Endodermal cell (in vitro differentiated cells): ENCODE data around the gene PNMT. TPM values are rescaled to one million over a fixed set of nuclear protein-coding genes. Genes with fewer than 3 reads are reported as not detected.

Source experiments
- DNase-seq: peaks from one replicate; pipeline ENCODE4 v3.0.0-alpha.2; 2017
- H3K27ac ChIP-seq: 2 replicates; pipeline ENCODE4 v1.5.1; 2013; ENCODE audit warnings: mild to moderate bottlenecking, low read depth, low read length, moderate library complexity
- H3K27me3 ChIP-seq: 2 replicates; pipeline ENCODE4 v1.6.1; 2013; ENCODE audit warnings: mild to moderate bottlenecking, low read length, moderate library complexity; ENCODE audit not compliant: insufficient read depth, control insufficient read depth, poor library complexity, severe bottlenecking
- H3K36me3 ChIP-seq: 2 replicates; pipeline ENCODE4 v1.7.0; 2013; ENCODE audit warnings: mild to moderate bottlenecking, low read length, moderate library complexity; ENCODE audit not compliant: control insufficient read depth, insufficient read depth
- H3K4me1 ChIP-seq: one replicate; pipeline ENCODE4 v1.7.0; 2013; ENCODE audit warnings: low read length; ENCODE audit not compliant: control insufficient read depth, insufficient read depth
- H3K4me3 ChIP-seq: 2 replicates; pipeline ENCODE4 v1.5.1; 2013; ENCODE audit warnings: mild to moderate bottlenecking, low read length, moderate library complexity
- H3K9ac ChIP-seq: 2 replicates; pipeline ENCODE4 v1.6.1; 2013; ENCODE audit warnings: mild to moderate bottlenecking, low read length, moderate library complexity; ENCODE audit not compliant: poor library complexity, severe bottlenecking; ENCODE audit errors: extremely low read depth
- H3K9me3 ChIP-seq: 2 replicates; pipeline ENCODE4 v1.6.1; 2013; ENCODE audit warnings: mild to moderate bottlenecking, low read length, moderate library complexity; ENCODE audit not compliant: control insufficient read depth
- H3K27ac Mint-ChIP-seq: 2 replicates; pipeline ENCODE4 v1.8.0; 2020; ENCODE audit warnings: mixed read lengths
- H3K27me3 Mint-ChIP-seq: 2 replicates; pipeline ENCODE4 v1.8.0; 2021; ENCODE audit warnings: mild to moderate bottlenecking, mixed read lengths; ENCODE audit not compliant: insufficient read depth
- H3K36me3 Mint-ChIP-seq: 2 replicates; pipeline ENCODE4 v1.8.0; 2020; ENCODE audit warnings: low read depth, mixed read lengths
- H3K4me1 Mint-ChIP-seq: 2 replicates; pipeline ENCODE4 v1.8.0; 2020; ENCODE audit warnings: mixed read lengths
- H3K4me3 Mint-ChIP-seq: 2 replicates; pipeline ENCODE4 v1.8.0; 2020; ENCODE audit warnings: mild to moderate bottlenecking, moderate library complexity, mixed read lengths
- H3K9me3 Mint-ChIP-seq: 2 replicates; pipeline ENCODE4 v1.8.0; 2020; ENCODE audit warnings: mild to moderate bottlenecking, mixed read lengths
- CTCF ChIP-seq: fragments of 200-600 bp; sonication (generic); conservative IDR thresholded peaks from 2 replicates; pipeline ENCODE4 v1.5.0; 2021; ENCODE audit warnings: antibody characterized with exemption, mild to moderate bottlenecking
- WGBS, 2 experiments: methylation state at CpG; one replicate each; pipeline versions ENCODE4 v1.1.5 to v1.1.7; 2013; ENCODE audit warnings: missing lambda C conversion rate in 2 of 2, mixed read lengths in 1 of 2; ENCODE audit not compliant: insufficient coverage in 1 of 2, insufficient read length in 1 of 2; 5-methylcytosine and 5-hydroxymethylcytosine counted together
- total RNA-seq, 2 donors: library from RNA; stranded (reverse); fragmentation: NEBNext Ultra II Directional in 1 of 2; extraction: Animal tissue kit (Norgen Biotek cat#: 25700) in 1 of 2; gene quantifications; 2 replicates in 1 of 2; 3 replicates in 1 of 2; pipeline ENCODE4 v1.2.1, GENCODE V29; 2021

The PNMT gene
- total RNA-seq, 2 donors from 2014 or later: 0.55 to 1.0 TPM

- Histone ChIP-seq H3K36me3 (peaks cover 38% of the 10 kb centered on the region), H3K27me3 (no peaks in the 10 kb centered on the region), H3K4me1 (peaks cover 13% of the 10 kb centered on the region), H3K27ac (no peak overlapping the region), H3K4me3 (no peak overlapping the region), H3K9ac (no peak overlapping the region), H3K9me3 (no peaks in the 10 kb centered on the region)
- peak; percentile 76 for DNase-seq
- Mint-ChIP-seq H3K27me3 (no peaks in the 10 kb centered on the region), H3K27ac (peak overlapping the region; percentile 84), H3K4me1 (peaks cover 49% of the 10 kb centered on the region), H3K4me3 (no peak overlapping the region), H3K9me3 (no peaks in the 10 kb centered on the region), H3K36me3 (peaks cover 32% of the 10 kb centered on the region)
- 88 to 89% methylated on average over 5 to 12 of the region's 12 CpGs for WGBS, 2 experiments
- TF ChIP-seq CTCF: no peak
Measured at GRCh38 chr17:39705786-39706348, 37.6 kb downstream of the PNMT start.

GRCh38 chr17:39706383-39706782, 38.1 kb downstream of the PNMT start:
- Histone ChIP-seq H3K4me1 (peaks cover 10% of the 10 kb centered on the region), H3K27me3 (no peaks in the 10 kb centered on the region), H3K36me3 (peaks cover 39% of the 10 kb centered on the region), H3K9ac (no peak overlapping the region), H3K4me3 (no peak overlapping the region), H3K27ac (no peak overlapping the region), H3K9me3 (no peaks in the 10 kb centered on the region)
- no peak for TF ChIP-seq CTCF
- no peak for DNase-seq
- H3K9me3 Mint-ChIP-seq: no peaks in the 10 kb centered on the region
- WGBS, 2 experiments: 91 to 100% methylated on average over 3 to 8 of the region's 8 CpGs
- H3K27me3 Mint-ChIP-seq: no peaks in the 10 kb centered on the region
- no peak overlapping the region for H3K4me3 Mint-ChIP-seq
- peaks cover 43% of the 10 kb centered on the region for H3K4me1 Mint-ChIP-seq
- peaks cover 35% of the 10 kb centered on the region for H3K36me3 Mint-ChIP-seq
- H3K27ac Mint-ChIP-seq: no peak overlapping the region

GRCh38 chr17:39706921-39707337, 38.7 kb downstream of the PNMT start:
- WGBS, 2 experiments: 95 to 100% methylated on average over 2 to 7 of the region's 7 CpGs
- H3K27me3 Mint-ChIP-seq: no peaks in the 10 kb centered on the region
- no peak for DNase-seq
- peaks cover 38% of the 10 kb centered on the region for H3K4me1 Mint-ChIP-seq
- Histone ChIP-seq H3K9me3 (no peaks in the 10 kb centered on the region), H3K36me3 (peaks cover 44% of the 10 kb centered on the region), H3K27ac (no peak overlapping the region), H3K9ac (no peak overlapping the region), H3K4me1 (peaks cover 8% of the 10 kb centered on the region), H3K4me3 (no peak overlapping the region), H3K27me3 (no peaks in the 10 kb centered on the region)
- H3K27ac Mint-ChIP-seq: no peak overlapping the region
- no peak for TF ChIP-seq CTCF
- no peak overlapping the region for H3K4me3 Mint-ChIP-seq
- peaks cover 40% of the 10 kb centered on the region for H3K36me3 Mint-ChIP-seq
- no peaks in the 10 kb centered on the region for H3K9me3 Mint-ChIP-seq
